Heart right ventricle (tissue), 16 donors: ENCODE results near the gene MERTK. TPM values are rescaled to one million over a fixed set of nuclear protein-coding genes. Genes with fewer than 3 reads are reported as not detected.

Source experiments
- ATAC-seq, 8 donors: fragments of 200-7000 bp; cut with Tn5 transposase; one replicate each; pipeline ENCODE4 v1.9.1; 2020; ENCODE audit warnings: mild to moderate bottlenecking in 8 of 8, moderate library complexity in 8 of 8, moderate number of reproducible peaks in 1 of 8
- DNase-seq, 2 donors: peaks; one replicate each; pipeline ENCODE4 v3.0.0-alpha.2; 2020
- H3K27ac ChIP-seq, 10 donors: fragments of 200-600 bp; sonication (generic) in 2 of 10; one replicate each; pipeline versions ENCODE4 v1.5.0 to v1.8.0; 2020 to 2022; ENCODE audit warnings: mild to moderate bottlenecking in 3 of 10
- H3K27me3 ChIP-seq, 7 donors: fragments of 200-600 bp; one replicate each; pipeline ENCODE4 v1.8.0; 2021 to 2022; ENCODE audit warnings: mild to moderate bottlenecking in 2 of 7
- H3K36me3 ChIP-seq, 9 donors: fragments of 200-600 bp; sonication (generic) in 1 of 9; one replicate each; pipeline versions ENCODE4 v1.5.0 to v1.8.0; 2020 to 2022; ENCODE audit warnings: mild to moderate bottlenecking in 2 of 9
- H3K4me1 ChIP-seq, 9 donors: fragments of 200-600 bp; sonication (generic) in 1 of 9; one replicate each; pipeline versions ENCODE4 v1.5.0 to v1.8.0; 2020 to 2022; ENCODE audit warnings: mild to moderate bottlenecking in 4 of 9
- H3K4me3 ChIP-seq, 10 donors: fragments of 200-600 bp; sonication (generic) in 2 of 10; one replicate each; pipeline versions ENCODE4 v1.5.0 to v1.8.0; 2020 to 2022; ENCODE audit warnings: mild to moderate bottlenecking in 7 of 10, moderate library complexity in 2 of 10
- H3K9me3 ChIP-seq, 11 donors: fragments of 200-600 bp in 10 of 11; sonication (generic) in 2 of 11; one replicate each; pipeline versions ENCODE4 v1.5.0 to v1.8.0; 2013 to 2022; ENCODE audit warnings: mild to moderate bottlenecking in 2 of 11, control low read depth in 1 of 11, moderate library complexity in 1 of 11
- WGBS, 2 donors: extraction: QIAGEN DNeasy Blood & Tissue Kit; methylation state at CpG; one replicate each; pipeline ENCODE4 v1.1.7; 2013; ENCODE audit warnings: inconsistent platforms in 1 of 2; 5-methylcytosine and 5-hydroxymethylcytosine counted together
- intact Hi-C, 10 donors: fragments of 100-400 bp; cut with DNase I; formaldehyde crosslinking; loops; one replicate each; pipeline versions ENCODE4 v1.11.1 to v1.14.2; 2022
- polyA plus RNA-seq, 2 donors: library from polyadenylated mRNA; stranded (reverse); fragments of 200-250 nt; gene quantifications; one replicate each; pipeline ENCODE4 v1.2.3, GENCODE V29; 2013
- total RNA-seq, 10 donors: library from RNA; stranded (reverse); fragmentation: NEBNext Ultra II Directional in 3 of 10; extraction: Animal tissue kit (Norgen Biotek cat#: 25700) in 3 of 10; gene quantifications; one replicate each; pipeline versions ENCODE4 v1.2.1 to v1.2.4, GENCODE V29; 2021 to 2023
- TF ChIP-seq, protein P1 (sequence below), 9 donors: fragments of 200-600 bp; sonication (generic) in 2 of 9; IDR thresholded peaks; one replicate each; pipeline versions ENCODE4 v1.5.0 to v1.8.0; 2021 to 2022; ENCODE audit warnings: antibody characterized with exemption in 9 of 9, mild to moderate bottlenecking in 5 of 9, moderate library complexity in 1 of 9
- donor health status: Arrhythmogenic right ventricular cardiomyopathy.
- donor health status: ischemic (EF 13 %, LVEDD 7.1; RV severe dilation, severe dysfunction).
- donor health status: healthy with polysubstance abuse.
- donor health status: DM: no; HTN: yes; CAD: no.
- donor health status: DM: no; HTN: no; CAD: no.
- donor health status: ischemic (EF 25% LVEDD 6.9; RV normal size, moderate dysfunction).
- donor health status: ischemic (EF 25% LVEDD 5.7; RV mildly dilated, moderate dysfunction).
- donor health status: healthy.
- donor health status: DM: yes; HTN: yes; CAD: no.
- donor health status: Ischemic cardiomyopathy.
- donor health status: ischemic (EF 35%, LVEDD 5.7; RV mildly dilated, moderate dysfunction).
- donor health status: nonischemic (EF 11% LVEDD 7.7; RV severe dilation, severe dysfunction).
- donor health status: DM: yes; HTN: yes; CAD: no.
- donor health status: PGD.
- donor health status: ischemic (EF 29% LVEDD 5.4; RV normal size, mild dysfunction).
- donor health status: nonischemic (EF 23%, LVEDD 6.1; RV moderate dilation, normal function).

MERTK gene
- total and polyA plus RNA-seq, 12 donors = 2.3 to 8.9 (median 3.9) TPM

DNA sequence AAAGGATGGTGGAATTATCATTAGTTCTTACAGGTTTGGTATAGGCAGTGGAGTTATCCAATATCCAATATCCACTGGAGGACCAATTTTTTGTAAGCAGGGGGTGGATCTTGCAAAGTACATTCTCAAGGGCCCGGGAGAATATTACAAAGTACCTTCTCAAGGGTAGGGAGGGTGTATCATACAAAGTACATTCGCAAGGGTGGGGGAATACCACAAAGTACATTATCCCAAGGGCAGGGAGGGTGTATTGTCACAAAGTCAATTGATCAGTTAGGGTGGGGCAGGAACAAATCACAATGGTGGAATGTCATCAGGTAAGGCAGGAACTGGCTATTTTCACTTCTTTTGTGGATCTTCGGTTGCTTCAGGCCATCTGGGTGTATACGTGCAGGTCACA is 101.4 kb downstream of the MERTK start:
- TF ChIP-seq, protein P1, sequence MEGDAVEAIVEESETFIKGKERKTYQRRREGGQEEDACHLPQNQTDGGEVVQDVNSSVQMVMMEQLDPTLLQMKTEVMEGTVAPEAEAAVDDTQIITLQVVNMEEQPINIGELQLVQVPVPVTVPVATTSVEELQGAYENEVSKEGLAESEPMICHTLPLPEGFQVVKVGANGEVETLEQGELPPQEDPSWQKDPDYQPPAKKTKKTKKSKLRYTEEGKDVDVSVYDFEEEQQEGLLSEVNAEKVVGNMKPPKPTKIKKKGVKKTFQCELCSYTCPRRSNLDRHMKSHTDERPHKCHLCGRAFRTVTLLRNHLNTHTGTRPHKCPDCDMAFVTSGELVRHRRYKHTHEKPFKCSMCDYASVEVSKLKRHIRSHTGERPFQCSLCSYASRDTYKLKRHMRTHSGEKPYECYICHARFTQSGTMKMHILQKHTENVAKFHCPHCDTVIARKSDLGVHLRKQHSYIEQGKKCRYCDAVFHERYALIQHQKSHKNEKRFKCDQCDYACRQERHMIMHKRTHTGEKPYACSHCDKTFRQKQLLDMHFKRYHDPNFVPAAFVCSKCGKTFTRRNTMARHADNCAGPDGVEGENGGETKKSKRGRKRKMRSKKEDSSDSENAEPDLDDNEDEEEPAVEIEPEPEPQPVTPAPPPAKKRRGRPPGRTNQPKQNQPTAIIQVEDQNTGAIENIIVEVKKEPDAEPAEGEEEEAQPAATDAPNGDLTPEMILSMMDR (IDR thresholded peaks at IDR 0.05) = no peak
- peaks cover 0 to 85% (median 17%) of the 10 kb centered on the region in 9 donors for H3K36me3 ChIP-seq
- intact Hi-C loops = no loop called here

DNA sequence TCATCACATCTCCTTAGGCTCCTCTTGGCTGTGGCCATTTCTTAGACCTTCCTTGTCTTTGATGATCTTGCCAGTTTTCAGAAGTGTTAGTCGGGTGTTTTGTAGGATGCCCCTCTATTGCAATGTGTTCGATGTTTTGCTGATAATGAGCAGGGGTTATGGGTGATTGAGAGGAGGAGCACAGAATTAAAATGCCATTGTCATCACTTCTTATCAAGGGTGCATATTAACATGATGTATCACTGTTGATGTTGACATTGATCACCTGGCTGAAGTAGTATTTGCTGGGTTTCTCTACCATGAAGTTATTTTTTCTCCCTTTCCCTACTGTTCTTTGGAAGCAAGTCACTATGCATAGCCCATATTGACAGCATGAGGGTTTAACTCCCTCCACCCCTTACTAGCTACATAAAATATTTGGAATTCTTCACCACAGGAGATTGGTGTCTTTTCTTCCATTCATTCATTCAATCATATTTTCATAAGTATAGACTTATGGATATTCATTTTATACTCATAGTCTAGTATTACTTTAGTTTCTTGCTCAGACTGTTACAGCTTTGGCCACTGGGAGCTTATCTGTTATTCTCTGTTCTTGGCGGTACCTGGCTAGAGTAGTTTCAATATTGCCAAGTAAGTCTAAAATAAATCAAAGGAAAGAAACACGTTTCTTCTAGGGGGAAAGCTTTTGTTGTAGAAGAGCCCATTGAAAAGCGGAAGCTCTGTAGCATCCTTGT is 102.2 kb downstream of the MERTK start:
- Histone ChIP-seq H3K27ac (peak overlapping the region in 1 of 10 donors; percentile 58), H3K4me1 (peaks cover 0 to 57% (median 7%) of the 10 kb centered on the region in 9 donors), H3K4me3 (no peak overlapping the region), H3K27me3 (no peaks in the 10 kb centered on the region), H3K9me3 (no peaks in the 10 kb centered on the region), H3K36me3 (peaks cover 0 to 78% (median 17%) of the 10 kb centered on the region in 9 donors)
- intact Hi-C loops = no loop called here
- TF ChIP-seq, protein P1 (IDR thresholded peaks at IDR 0.05) = no peak
- no peak for DNase-seq
- ATAC-seq = no peak
- WGBS, 2 donors = 77 to 78% methylated on average over 5 of the region's 5 CpGs

More for the DNA sequence above, 101.4 kb downstream of the MERTK start:
- no peak overlapping the region for H3K4me3 ChIP-seq
- H3K9me3 ChIP-seq = no peaks in the 10 kb centered on the region
- ATAC-seq (no peak), DNase-seq (no peak)
- WGBS, 2 donors = 87 to 97% methylated on average over 4 of the region's 4 CpGs
- H3K4me1 ChIP-seq = peaks cover 0 to 49% (median 7%) of the 10 kb centered on the region in 9 donors
- H3K27me3 ChIP-seq = no peaks in the 10 kb centered on the region
- no peak overlapping the region for H3K27ac ChIP-seq

DNA sequence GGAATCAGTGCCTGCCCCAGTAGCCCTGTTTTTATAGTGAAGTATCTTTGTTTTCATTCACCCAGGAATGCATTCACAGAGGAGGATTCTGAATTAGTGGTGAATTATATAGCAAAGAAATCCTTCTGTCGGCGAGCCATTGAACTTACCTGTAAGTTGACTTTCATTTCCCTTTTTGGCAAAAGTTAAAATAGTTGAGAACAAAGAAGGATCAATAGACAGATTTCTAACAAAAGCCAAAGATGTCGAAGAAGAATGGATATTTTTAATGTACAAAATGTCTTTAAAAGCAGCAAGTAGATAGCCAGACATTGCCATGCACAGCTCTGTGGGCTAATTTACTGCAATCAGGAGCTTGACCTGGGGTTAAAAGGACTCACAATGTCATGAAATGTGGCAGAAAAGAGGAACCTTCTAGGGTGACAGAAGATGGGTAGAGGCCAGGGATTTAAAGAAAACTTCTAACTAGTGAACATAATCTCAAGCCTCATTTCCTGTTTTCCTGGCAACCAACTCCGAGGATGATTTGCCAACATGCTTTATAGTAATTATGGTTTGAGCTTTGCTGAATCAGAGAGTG is 102.8 kb downstream of the MERTK start:
- H3K4me3 ChIP-seq = no peak overlapping the region
- H3K27ac ChIP-seq = peak overlapping the region in 1 of 10 donors; percentile 58
- H3K36me3 ChIP-seq = peaks cover 0 to 78% (median 17%) of the 10 kb centered on the region in 9 donors
- H3K4me1 ChIP-seq = peaks cover 0 to 63% (median 7%) of the 10 kb centered on the region in 9 donors
- ATAC-seq = peak in 6 of 8 donors; percentile 9 to 64 (median 37)
- H3K9me3 ChIP-seq = no peaks in the 10 kb centered on the region
- TF ChIP-seq, protein P1 (IDR thresholded peaks at IDR 0.05) = no peak
- no peaks in the 10 kb centered on the region for H3K27me3 ChIP-seq
- intact Hi-C loops = no loop called here
- 63 to 69% methylated on average over 4 of the region's 4 CpGs for WGBS, 2 donors
- no peak for DNase-seq

DNA sequence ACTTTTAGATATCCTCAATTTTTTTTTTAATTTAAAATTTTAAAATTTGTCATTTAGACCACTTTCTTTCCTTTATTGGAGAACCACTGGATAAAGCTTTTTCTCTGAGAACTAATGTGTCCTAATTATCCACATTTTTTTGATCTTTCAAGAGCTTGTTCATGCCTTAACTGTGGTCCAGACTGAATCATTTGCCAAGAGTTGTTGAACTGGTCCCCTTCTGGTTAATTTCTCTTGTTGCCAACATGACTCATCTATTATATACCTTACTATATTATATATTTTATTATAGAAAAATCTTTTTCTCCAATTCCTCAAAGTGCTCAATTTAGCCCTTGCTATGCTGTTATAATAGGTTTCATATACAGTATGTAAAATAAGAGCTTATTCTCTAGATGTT is 103.5 kb downstream of the MERTK start:
- peaks cover 0 to 67% (median 7%) of the 10 kb centered on the region in 9 donors for H3K4me1 ChIP-seq
- DNase-seq (no peak), ATAC-seq (no peak)
- H3K27me3 ChIP-seq = no peaks in the 10 kb centered on the region
- peak overlapping the region in 1 of 10 donors; percentile 58 for H3K27ac ChIP-seq
- H3K36me3 ChIP-seq = peaks cover 0 to 78% (median 17%) of the 10 kb centered on the region in 9 donors
- no peaks in the 10 kb centered on the region for H3K9me3 ChIP-seq
- TF ChIP-seq, protein P1 (IDR thresholded peaks at IDR 0.05) = no peak
- intact Hi-C loops = no loop called here
- no peak overlapping the region for H3K4me3 ChIP-seq
